OCI-LY3 (cell line): ENCODE data around the gene SNCB.

ENCODE experiments used
- H2AFZ ChIP-seq: fragments of 200-600, 300-600 bp; shearing (Covaris generic); 2 replicates; pipeline ENCODE4 v1.6.0; 2014; ENCODE audit warnings: antibody characterized with exemption, low read depth, low read length
- H3K27ac ChIP-seq: fragments of 200-600, 300-600 bp; sonication (generic); 2 replicates; pipeline ENCODE4 v1.5.1; 2014; ENCODE audit warnings: mild to moderate bottlenecking, low read length, moderate library complexity, mixed read lengths
- H3K27me3 ChIP-seq: fragments of 200-600, 300-600 bp; sonication (generic); 2 replicates; pipeline ENCODE4 v1.6.1; 2014; ENCODE audit warnings: low read depth, low read length, mixed read lengths
- H3K36me3 ChIP-seq: fragments of 200-600, 300-600 bp; sonication (generic); replicated peaks from 2 replicates; pipeline ENCODE3; 2014; ENCODE audit warnings: low read depth, low read length, mixed read lengths
- H3K4me1 ChIP-seq: fragments of 300-600, 200-600 bp; sonication (generic); 2 replicates; pipeline ENCODE4 v1.6.1; 2014; ENCODE audit warnings: low read length, mixed read lengths
- H3K4me2 ChIP-seq: fragments of 200-600, 300-600 bp; sonication (generic); 2 replicates; pipeline ENCODE4 v1.6.1; 2014; ENCODE audit warnings: low read length, mixed read lengths
- H3K4me3 ChIP-seq: fragments of 300-600, 200-600 bp; sonication (generic); 2 replicates; pipeline ENCODE4 v1.5.1; 2014; ENCODE audit warnings: antibody characterized with exemption, mild to moderate bottlenecking, low read length, moderate library complexity
- H3K79me2 ChIP-seq: fragments of 300-600, 200-600 bp; shearing (Covaris generic); 2 replicates; pipeline ENCODE4 v1.6.1; 2014; ENCODE audit warnings: mild to moderate bottlenecking, low read length, mixed read lengths
- H3K9ac ChIP-seq: fragments of 300-600, 200-600 bp; shearing (Covaris generic); 2 replicates; pipeline ENCODE4 v1.6.0; 2014; ENCODE audit warnings: mild to moderate bottlenecking, low read length, moderate library complexity
- H3K9me3 ChIP-seq: fragments of 200-600, 300-600 bp; shearing (Covaris generic); 2 replicates; pipeline ENCODE4 v1.6.1; 2014; ENCODE audit warnings: low read length, mixed read lengths; ENCODE audit not compliant: insufficient read depth
- H4K20me1 ChIP-seq: fragments of 200-600, 300-600 bp; sonication (generic); 2 replicates; pipeline ENCODE4 v1.6.1; 2016; ENCODE audit warnings: low read length, mixed read lengths; ENCODE audit not compliant: insufficient read depth
- CTCF ChIP-seq: fragments of 200-600, 300-600 bp; sonication (generic); IDR thresholded peaks from 2 replicates; pipeline ENCODE4 v1.5.1; 2014; ENCODE audit warnings: antibody characterized with exemption, low read length, low read depth
- EZH2phosphoT487 ChIP-seq: fragments of 200-600 bp; shearing (Covaris generic); IDR thresholded peaks from 2 replicates; pipeline ENCODE4 v1.6.1; 2018; ENCODE audit warnings: antibody characterized with exemption, mixed run types, low read depth

SNCB gene

GRCh38 chr5:176663566-176663965, 33.2 kb upstream of the SNCB start:
- Histone ChIP-seq H3K9me3 (no peaks in the 10 kb centered on the region), H3K79me2 (no peaks in the 10 kb centered on the region), H4K20me1 (no peaks in the 10 kb centered on the region), H3K4me2 (no peak overlapping the region), H3K27me3 (peaks cover 15% of the 10 kb centered on the region), H3K9ac (no peak overlapping the region), H3K4me3 (no peak overlapping the region), H2AFZ (no peak overlapping the region), H3K36me3 (no peaks in the 10 kb centered on the region), H3K27ac (no peak overlapping the region), H3K4me1 (peaks cover 12% of the 10 kb centered on the region)
- TF ChIP-seq CTCF (no peak), EZH2phosphoT487 (no peak)

GRCh38 chr5:176662371-176663333, 32.3 kb upstream of the SNCB start:
- TF ChIP-seq CTCF, result no peak
- no peak overlapping the region for H3K4me2 ChIP-seq
- H3K36me3 ChIP-seq, result no peaks in the 10 kb centered on the region
- no peak overlapping the region for H2AFZ ChIP-seq
- H3K79me2 ChIP-seq, result no peaks in the 10 kb centered on the region
- H4K20me1 ChIP-seq, result no peaks in the 10 kb centered on the region
- H3K4me3 ChIP-seq, result no peak overlapping the region
- no peaks in the 10 kb centered on the region for H3K9me3 ChIP-seq
- no peak overlapping the region for H3K9ac ChIP-seq
- H3K27ac ChIP-seq, result no peak overlapping the region
- peaks cover 6% of the 10 kb centered on the region for H3K27me3 ChIP-seq
- H3K4me1 ChIP-seq, result peaks cover 17% of the 10 kb centered on the region

GRCh38 chr5:176661676-176662075, 31.3 kb upstream of the SNCB start:
- no peak overlapping the region for H3K9ac ChIP-seq
- H4K20me1 ChIP-seq, result no peaks in the 10 kb centered on the region
- H3K4me2 ChIP-seq, result no peak overlapping the region
- no peak overlapping the region for H2AFZ ChIP-seq
- no peaks in the 10 kb centered on the region for H3K27me3 ChIP-seq
- no peak overlapping the region for H3K27ac ChIP-seq
- H3K4me3 ChIP-seq, result no peak overlapping the region
- no peaks in the 10 kb centered on the region for H3K79me2 ChIP-seq
- H3K4me1 ChIP-seq, result peaks cover 17% of the 10 kb centered on the region
- H3K9me3 ChIP-seq, result no peaks in the 10 kb centered on the region
- no peak for TF ChIP-seq EZH2phosphoT487
- TF ChIP-seq CTCF, result no peak
- H3K36me3 ChIP-seq, result no peaks in the 10 kb centered on the region

GRCh38 chr5:176660860-176661641, 30.7 kb upstream of the SNCB start:
- TF ChIP-seq EZH2phosphoT487 (no peak), CTCF (peak; percentile 95)

More at GRCh38 chr5:176660860-176661641, 30.7 kb upstream of the SNCB start:
- no peak overlapping the region for H3K27ac ChIP-seq
- no peaks in the 10 kb centered on the region for H3K79me2 ChIP-seq
- H3K4me1 ChIP-seq, result peaks cover 17% of the 10 kb centered on the region
- no peaks in the 10 kb centered on the region for H3K36me3 ChIP-seq
- H3K27me3 ChIP-seq, result no peaks in the 10 kb centered on the region
- H3K4me3 ChIP-seq, result no peak overlapping the region
- H3K9ac ChIP-seq, result no peak overlapping the region
- H2AFZ ChIP-seq, result no peak overlapping the region
- H4K20me1 ChIP-seq, result no peaks in the 10 kb centered on the region
- peak overlapping the region; percentile 31 for H3K4me2 ChIP-seq
- H3K9me3 ChIP-seq, result no peaks in the 10 kb centered on the region
